Peyer's patch (tissue), 4 donors: ENCODE data around the gene EGFL7. TPM values are rescaled to one million over a fixed set of nuclear protein-coding genes. Genes with fewer than 3 reads are reported as not detected.
A peak's percentile ranks its signal among the peaks of the same experiment; 100 is the strongest.

Experiments
- DNase-seq, 3 donors: peaks; one replicate each; pipeline ENCODE4 v3.0.0-alpha.2; 2017 to 2019
- H3K27ac ChIP-seq, 4 donors: fragments of 200-600 bp; sonication (generic); one replicate each; pipeline ENCODE4 v1.5.1; 2016 to 2019
- H3K27me3 ChIP-seq, 2 donors: fragments of 200-600 bp; sonication (generic); one replicate each; pipeline ENCODE4 v1.5.1; 2019
- H3K36me3 ChIP-seq, 3 donors: fragments of 200-600 bp; sonication (generic); one replicate each; pipeline ENCODE4 v1.5.1; 2016 to 2019
- H3K4me1 ChIP-seq, 4 donors: fragments of 200-600 bp; sonication (generic); one replicate each; pipeline ENCODE4 v1.5.1; 2016 to 2019
- H3K4me3 ChIP-seq, 4 donors: fragments of 200-600 bp; sonication (generic); 1 replicate in 3 of 4; 2 replicates in 1 of 4; pipeline ENCODE4 v1.5.1; 2016 to 2019; ENCODE audit warnings: mild to moderate bottlenecking in 1 of 4
- H3K9me3 ChIP-seq, 4 donors: fragments of 200-600 bp; sonication (generic); one replicate each; pipeline ENCODE4 v1.5.1; 2016 to 2019; ENCODE audit warnings: mild to moderate bottlenecking in 1 of 4
- CTCF ChIP-seq, 6 experiments: fragments of 450-650 bp in 4 of 6; fragments of 200-600 bp in 2 of 6; sonication (generic) in 1 of 6; IDR thresholded peaks; one replicate each; pipeline ENCODE4 v1.5.1; 2017 to 2019; ENCODE audit warnings: antibody characterized with exemption in 6 of 6, mild to moderate bottlenecking in 3 of 6, moderate library complexity in 1 of 6
- POLR2A ChIP-seq, 2 donors: fragments of 450-650 bp; IDR thresholded peaks; one replicate each; pipeline ENCODE4 v1.5.1; 2017; ENCODE audit warnings: antibody characterized with exemption in 2 of 2, mild to moderate bottlenecking in 2 of 2, moderate library complexity in 2 of 2
- total RNA-seq, 4 donors: library from RNA; depleted of rRNA; stranded (reverse); fragments of >200 nt; gene quantifications; one replicate each; pipeline ENCODE4 v1.1.0, GENCODE V29; 2016

Gene EGFL7
- total RNA-seq, 4 donors from 2014 or later, result 21.5 to 77.6 (median 46.0) TPM

- Histone ChIP-seq H3K4me1 (peaks cover 1 to 25% (median 11%) of the 10 kb centered on the region in 4 donors), H3K9me3 (no peaks in the 10 kb centered on the region), H3K27ac (peak overlapping the region in 3 of 4 donors; percentile 13 to 39 (median 25)), H3K4me3 (no peak overlapping the region), H3K27me3 (peaks cover 0 to 17% of the 10 kb centered on the region in 2 donors), H3K36me3 (no peaks in the 10 kb centered on the region)
- no peak for TF ChIP-seq POLR2A (IDR thresholded peaks at IDR 0.05)
- TF ChIP-seq CTCF (IDR thresholded peaks at IDR 0.05), result no peak
- DNase-seq, result peak in 1 of 3 donors; percentile 53
Measured at GRCh38 chr9:136714096-136714892, 51.6 kb downstream of the EGFL7 start.

DNA sequence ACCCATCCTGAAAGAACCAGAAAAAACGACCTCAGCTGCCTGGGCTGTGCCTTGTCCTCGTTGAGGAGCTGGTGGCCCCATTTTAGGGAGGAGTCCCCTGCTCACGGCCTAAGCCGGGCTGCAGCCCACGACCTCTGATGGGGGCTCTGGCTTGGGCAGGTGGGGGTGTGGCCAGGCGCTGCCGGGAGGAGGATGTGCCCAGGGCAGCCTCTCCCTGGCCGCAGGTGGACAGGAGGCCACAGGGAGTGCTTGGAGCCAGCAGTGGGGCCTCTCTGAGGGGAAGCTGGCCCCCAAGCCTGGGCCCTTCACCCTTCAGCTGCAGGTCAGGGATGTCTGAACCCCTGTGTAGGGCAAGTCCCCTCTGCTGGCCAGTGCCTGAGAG lies 52.2 kb downstream of the EGFL7 start:
- TF ChIP-seq POLR2A (IDR thresholded peaks at IDR 0.05) (no peak), CTCF (IDR thresholded peaks at IDR 0.05) (no peak)

DNA sequence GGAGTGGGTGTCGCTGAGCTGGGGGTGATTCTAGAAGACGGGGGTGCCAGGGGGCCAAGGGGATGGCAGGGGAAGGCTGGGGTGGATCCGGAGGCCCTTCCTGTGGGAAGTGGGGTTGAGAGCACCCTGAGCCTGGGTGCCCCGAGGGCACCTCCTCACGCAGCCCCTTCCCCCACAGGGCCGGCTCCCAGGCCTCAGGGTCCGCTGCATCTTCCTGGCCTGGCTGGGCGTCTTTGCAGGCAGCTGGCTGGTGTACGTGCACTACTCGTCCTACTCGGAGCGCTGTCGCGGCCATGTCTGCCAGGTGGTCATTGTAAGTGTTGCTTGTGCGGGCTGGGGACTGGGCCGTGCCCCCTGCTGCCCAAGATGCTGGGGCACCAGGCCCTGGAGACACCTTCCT lies 54.7 kb downstream of the EGFL7 start:
- H3K4me3 ChIP-seq, result no peak overlapping the region
- H3K4me1 ChIP-seq, result peaks cover 3 to 35% (median 12%) of the 10 kb centered on the region in 4 donors
- H3K9me3 ChIP-seq, result no peaks in the 10 kb centered on the region
- peaks cover 0 to 13% (median 0%) of the 10 kb centered on the region in 3 donors for H3K36me3 ChIP-seq
- no peak overlapping the region for H3K27ac ChIP-seq
- peak in 1 of 3 donors; percentile 45 for DNase-seq
- peaks cover 0 to 13% of the 10 kb centered on the region in 2 donors for H3K27me3 ChIP-seq
- TF ChIP-seq POLR2A (IDR thresholded peaks at IDR 0.05), result no peak
- TF ChIP-seq CTCF (IDR thresholded peaks at IDR 0.05), result no peak

More for the DNA sequence above, 52.2 kb downstream of the EGFL7 start:
- Histone ChIP-seq H3K36me3 (no peaks in the 10 kb centered on the region), H3K27ac (peak overlapping the region in 3 of 4 donors; percentile 9 to 39 (median 25)), H3K9me3 (no peaks in the 10 kb centered on the region), H3K4me3 (no peak overlapping the region), H3K4me1 (peaks cover 3 to 31% (median 15%) of the 10 kb centered on the region in 4 donors), H3K27me3 (peaks cover 0 to 17% of the 10 kb centered on the region in 2 donors)
- peak in 1 of 3 donors; percentile 45 for DNase-seq

DNA sequence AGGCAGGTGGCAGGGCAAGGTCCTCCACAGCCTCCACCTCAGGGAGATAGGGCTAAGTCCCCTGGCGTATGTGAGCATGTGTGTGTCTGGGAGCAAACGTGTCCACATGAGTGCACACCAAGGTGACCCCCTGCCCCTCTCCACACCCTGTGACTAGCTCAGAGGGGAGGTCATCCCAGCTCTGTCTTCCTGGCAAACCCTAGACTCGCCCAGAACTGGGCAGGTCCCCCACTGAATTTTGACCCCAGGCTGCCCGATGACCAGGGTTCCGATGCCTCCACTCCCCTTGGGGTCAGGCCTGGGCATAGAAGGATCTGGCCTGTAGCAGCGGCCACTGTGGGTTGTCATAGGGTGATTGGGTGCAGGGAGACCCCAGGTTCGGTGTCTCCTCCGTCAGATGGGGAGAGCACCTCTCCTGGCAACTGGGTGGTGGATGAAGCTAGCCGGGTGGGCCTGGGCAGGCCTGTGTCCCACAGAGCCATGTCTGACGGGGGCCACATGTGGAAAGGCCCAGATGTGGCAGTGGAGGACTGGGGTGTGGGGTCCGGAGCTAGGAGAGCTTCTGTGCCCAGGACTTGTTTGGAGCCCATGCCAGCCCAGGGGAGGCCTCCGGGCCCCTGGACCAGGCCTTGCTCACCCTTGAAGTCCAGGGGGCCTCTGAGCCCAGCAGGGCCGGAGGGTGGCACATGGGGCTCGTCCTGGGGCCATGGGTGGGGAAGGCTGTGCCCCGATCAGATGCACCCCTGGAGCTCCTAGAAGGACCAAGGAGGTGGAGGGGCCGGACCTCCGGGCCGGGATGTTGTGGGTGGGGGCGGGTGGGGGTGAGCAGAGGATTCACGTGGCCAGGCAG lies 55.9 kb downstream of the EGFL7 start:
- peaks cover 0 to 7% of the 10 kb centered on the region in 2 donors for H3K27me3 ChIP-seq
- H3K9me3 ChIP-seq, result no peaks in the 10 kb centered on the region
- TF ChIP-seq POLR2A (IDR thresholded peaks at IDR 0.05), result no peak
- TF ChIP-seq CTCF (IDR thresholded peaks at IDR 0.05), result no peak
- H3K4me1 ChIP-seq, result peaks cover 3 to 30% (median 12%) of the 10 kb centered on the region in 4 donors
- peak overlapping the region in 1 of 4 donors; percentile 58 for H3K27ac ChIP-seq
- H3K4me3 ChIP-seq, result no peak overlapping the region
- peaks cover 0 to 25% (median 0%) of the 10 kb centered on the region in 3 donors for H3K36me3 ChIP-seq
- peak in 1 of 3 donors; percentile 45 for DNase-seq

- TF ChIP-seq POLR2A (IDR thresholded peaks at IDR 0.05) (no peak), CTCF (IDR thresholded peaks at IDR 0.05) (peak in 1 of 6 experiments; percentile 24)
- Histone ChIP-seq H3K4me3 (peak overlapping the region in 1 of 4 donors; percentile 9), H3K36me3 (peaks cover 0 to 32% (median 0%) of the 10 kb centered on the region in 3 donors), H3K27me3 (no peaks in the 10 kb centered on the region), H3K4me1 (peaks cover 3 to 30% (median 12%) of the 10 kb centered on the region in 4 donors), H3K27ac (peak overlapping the region in 1 of 4 donors; percentile 58), H3K9me3 (no peaks in the 10 kb centered on the region)
- DNase-seq, result peak in 2 of 3 donors; percentile 58 to 76
Measured at GRCh38 chr9:136719195-136719880, 56.6 kb downstream of the EGFL7 start.
